NCI-H2107 treated with DMSO at 0.1 percent for 48 hours (cell line): ENCODE measurements around the gene DIPK1B.

ENCODE experiments used
- DNase-seq: peaks from one replicate; lab custom pipeline; 2025; ENCODE audit not compliant: unreplicated experiment; lab: John Stamatoyannopoulos, UW

DIPK1B gene

DNA sequence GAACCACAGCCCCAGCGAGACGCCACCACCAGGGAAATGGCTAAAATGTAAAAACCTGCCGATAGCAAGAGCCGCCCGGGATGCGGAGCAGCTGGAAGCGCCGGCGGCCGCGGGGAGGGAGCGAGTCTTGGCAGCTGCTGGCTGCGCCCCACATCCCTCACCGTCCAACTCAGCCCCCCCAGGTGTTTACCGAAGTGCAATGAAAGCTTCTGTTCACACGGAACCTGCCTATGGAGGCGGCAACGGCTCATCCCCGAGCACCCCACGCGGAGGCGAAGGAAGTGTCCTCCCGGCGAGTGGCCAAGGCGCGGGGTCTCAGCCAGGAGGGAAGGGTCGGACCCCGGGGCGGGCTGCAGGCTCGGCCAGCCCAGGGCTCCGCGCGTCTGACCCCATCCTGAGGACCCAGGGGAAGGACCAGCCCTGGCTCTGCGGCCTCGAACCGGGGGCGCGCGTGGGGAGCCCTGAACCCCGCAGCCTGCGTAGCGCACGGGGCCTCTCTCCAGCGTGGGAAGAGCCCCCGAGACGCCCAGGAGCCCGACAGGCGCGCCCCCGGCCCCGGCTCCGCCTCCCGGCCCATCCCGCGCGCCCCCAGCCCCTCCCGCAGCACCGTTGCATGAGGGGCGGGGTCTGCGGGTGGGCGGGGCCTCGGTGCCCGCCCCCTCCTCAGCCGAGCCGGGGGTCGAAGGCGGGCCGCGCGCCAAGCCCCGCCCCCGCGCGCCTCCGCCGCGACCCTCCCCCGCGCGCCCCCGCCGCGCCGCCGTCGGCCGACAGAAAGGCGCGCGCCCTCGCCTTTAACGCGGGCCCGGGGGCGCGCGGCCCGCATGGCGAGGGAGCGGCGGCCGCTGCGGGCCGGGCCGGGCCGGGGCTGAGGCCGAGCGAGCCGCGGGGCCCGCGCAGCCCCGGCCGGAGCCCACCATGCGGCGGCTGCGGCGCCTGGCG lies at the start of gene DIPK1B:
Gene DIPK1B (plus strand): TSS at position 822 of the 939 bp plus-strand sequence. CDS start 94 bp downstream, at position 916.
- peak; percentile 66 for DNase-seq

DNA sequence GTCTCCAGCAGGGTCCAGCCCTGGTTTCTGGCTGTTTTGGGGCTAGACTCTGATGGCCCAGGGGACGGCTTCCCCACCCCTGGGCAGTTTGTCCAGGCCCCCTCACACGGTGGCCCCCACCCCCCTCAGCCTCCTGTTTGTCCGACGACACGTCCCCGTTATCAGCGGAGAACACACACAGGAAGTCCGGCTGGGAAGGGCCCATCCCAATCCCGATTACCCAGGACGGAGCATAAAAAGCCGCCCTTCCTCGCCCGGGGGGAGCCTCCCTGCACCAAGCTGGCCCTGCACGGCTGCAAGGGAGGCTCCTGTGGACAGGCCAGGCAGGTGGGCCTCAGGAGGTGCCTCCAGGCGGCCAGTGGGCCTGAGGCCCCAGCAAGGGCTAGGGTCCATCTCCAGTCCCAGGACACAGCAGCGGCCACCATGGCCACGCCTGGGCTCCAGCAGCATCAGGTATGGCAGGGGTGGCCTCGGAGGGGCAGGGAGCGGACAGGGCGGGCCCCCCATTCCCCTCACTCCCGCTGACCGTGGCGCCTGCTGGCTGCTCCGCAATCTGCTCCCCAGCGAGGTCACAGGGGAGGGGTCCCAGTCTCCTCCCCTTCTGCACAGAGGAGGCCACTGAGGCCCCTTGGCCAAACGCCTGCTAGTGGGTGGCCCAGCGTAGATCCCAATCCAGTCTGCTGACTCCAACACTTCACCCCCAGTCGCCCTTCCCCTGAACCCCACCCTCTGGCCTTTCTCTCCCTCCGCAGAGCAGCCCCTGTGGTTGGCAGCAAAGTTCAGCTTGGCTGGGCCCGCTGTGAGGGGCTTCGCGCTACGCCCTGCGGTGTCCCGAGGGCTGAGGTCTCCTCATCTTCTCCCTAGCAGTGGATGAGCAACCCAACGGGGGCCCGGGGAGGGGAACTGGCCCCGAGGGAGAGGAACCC lies 49.5 kb upstream of the DIPK1B start, which contains the start of gene EGFL7:
Gene EGFL7 (plus strand): TSS at position 261 of the 926 bp plus-strand sequence. CDS start 5,367 bp downstream, outside the sequence.
- no peak for DNase-seq

DNA sequence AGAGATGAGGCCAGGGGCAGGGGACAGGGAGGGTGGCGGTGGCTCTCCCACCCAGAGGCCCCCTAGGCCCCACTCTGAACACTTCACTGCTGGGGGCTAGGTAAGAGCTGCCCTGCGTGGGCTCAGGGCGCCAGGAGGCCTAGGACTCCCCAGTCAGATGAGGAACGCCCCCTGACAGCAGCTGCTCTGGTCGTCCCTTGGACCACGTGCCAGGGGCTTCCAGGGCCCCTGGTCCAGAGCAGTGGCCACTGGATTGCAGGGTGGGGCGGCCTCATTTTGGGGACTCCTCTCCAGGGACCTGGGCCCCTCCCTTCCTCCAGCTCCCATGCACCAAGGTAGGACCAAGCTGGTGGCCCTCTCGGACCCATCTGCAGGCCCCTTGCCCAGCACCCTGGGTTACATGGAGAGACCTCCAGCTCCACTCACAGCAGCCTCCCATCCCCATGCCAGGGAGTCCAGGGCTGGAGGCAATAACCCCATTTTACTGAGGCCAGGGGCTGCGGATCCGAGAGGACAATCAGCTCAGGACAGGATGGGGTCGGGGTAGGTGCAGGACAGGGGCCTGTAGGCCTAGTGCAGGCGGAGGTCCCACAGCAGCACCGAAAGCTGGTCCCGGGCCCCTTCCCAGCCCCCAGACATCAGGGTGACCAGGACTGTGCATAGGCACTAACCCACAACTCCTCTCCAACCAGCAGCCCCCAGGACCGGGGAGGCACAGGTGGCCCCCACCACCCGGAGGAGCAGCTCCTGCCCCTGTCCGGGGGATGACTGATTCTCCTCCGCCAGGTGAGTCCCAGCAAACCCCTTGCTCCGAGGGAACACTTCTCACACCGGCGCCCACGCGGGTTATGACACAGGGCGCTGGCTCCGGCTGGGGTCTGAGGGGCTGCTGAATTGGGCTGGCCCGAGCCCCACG lies 48.1 kb upstream of the DIPK1B start:
- DNase-seq: no peak

DNA sequence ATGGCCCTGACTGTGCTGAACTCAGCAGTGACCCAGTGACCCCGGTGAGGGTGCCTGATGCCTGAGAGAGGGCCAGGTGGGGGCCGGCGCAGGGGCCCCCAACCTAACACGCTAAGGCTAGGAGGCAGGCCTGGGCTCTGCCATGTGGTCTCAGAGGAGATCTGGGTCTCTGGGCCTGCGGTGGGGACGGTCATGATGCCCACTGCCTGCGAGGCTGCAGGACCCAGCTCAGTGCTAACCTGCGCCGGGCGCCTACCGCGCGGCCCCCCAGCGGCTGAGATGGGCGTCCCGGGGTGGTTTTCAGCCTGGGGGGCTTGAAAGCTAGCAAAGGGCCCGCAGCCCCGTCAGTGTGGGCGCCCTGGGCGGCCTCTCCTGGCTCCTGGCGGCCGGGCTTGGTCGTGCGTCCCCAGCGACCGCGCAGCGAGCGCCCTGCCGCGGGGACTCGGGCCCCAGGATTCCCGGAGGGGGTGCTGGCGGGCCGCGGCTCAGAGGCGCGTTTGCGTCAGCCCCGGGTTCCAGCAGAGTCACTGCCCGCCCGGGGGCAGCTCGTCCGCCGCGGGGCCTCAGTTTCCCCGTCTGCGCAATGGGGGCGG lies 47.2 kb upstream of the DIPK1B start:
- no peak for DNase-seq

DNA sequence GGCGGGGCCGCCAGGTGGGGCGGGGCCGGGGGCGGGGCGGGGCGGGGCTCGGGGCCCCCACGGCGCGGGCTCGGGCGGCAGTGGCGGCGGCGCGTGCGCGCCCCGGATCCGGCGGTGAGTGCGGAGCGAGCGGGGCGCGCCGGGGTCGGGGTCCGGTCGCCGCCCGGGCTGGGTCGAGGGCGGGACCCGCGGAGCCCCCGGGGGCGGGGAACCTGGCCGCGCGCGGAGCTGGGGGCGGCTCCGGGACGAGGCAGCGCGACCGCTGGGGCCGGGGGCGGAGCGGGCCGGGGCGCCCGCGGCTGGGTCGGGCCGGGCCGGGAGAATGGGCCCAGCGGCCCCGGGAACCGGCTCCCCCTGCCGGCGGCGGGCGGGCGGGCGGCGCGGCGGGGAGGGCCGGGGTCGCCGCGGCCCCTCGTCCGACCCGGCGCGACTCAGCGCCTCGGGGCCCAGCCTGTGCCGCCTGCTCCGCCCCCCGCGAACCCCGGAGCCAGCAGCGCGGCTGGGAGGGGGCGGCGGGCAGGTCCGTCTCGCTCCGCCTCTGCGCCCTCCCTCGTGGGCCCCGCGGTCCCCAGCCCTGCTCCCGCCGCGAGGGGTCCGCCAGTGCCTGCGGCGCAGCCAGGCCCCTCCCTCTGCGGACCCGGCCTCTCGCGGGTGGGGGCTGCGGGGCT lies 46.5 kb upstream of the DIPK1B start:
- no peak for DNase-seq

DNA sequence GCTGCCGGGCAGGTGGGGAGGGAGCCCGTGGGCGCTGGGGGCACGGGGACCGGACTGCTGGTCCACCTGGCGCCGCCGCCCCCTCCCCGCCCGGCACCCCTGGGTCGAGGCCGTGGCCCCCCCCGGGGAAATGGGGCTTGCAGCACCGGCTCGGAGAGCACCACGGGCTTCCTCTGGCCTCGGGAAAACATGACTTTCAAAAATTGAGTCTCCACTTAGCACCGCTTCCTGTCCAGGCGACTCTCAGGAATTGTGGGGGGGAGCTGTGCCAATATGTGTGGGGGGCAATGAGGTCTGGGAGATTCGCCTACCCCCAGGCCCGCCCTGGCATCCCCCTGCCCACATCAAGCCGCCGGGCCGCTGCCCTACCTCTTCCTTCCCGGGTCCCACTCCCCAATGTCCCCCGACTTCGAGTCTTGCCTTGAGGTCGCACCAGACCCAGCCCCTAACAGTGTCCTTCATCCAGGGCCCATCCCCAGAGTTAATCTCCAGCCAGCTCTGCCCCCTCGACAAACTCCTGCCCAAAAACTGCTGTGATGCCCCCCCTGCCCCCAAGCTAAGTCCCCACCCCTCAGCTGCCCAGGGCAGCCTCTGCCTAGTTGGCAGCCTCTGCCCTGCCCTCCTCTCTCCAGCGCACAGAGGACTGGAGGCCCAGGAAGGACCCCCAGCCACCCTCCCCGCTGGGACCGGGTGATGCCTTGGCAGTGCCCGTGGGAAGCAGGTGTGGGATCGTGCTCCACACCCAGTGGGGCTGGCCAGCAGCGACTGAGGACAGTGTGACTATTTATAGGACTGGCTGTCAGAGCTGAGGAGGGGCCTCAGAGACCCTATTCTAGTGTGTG lies 45.8 kb upstream of the DIPK1B start:
- DNase-seq: no peak

DNA sequence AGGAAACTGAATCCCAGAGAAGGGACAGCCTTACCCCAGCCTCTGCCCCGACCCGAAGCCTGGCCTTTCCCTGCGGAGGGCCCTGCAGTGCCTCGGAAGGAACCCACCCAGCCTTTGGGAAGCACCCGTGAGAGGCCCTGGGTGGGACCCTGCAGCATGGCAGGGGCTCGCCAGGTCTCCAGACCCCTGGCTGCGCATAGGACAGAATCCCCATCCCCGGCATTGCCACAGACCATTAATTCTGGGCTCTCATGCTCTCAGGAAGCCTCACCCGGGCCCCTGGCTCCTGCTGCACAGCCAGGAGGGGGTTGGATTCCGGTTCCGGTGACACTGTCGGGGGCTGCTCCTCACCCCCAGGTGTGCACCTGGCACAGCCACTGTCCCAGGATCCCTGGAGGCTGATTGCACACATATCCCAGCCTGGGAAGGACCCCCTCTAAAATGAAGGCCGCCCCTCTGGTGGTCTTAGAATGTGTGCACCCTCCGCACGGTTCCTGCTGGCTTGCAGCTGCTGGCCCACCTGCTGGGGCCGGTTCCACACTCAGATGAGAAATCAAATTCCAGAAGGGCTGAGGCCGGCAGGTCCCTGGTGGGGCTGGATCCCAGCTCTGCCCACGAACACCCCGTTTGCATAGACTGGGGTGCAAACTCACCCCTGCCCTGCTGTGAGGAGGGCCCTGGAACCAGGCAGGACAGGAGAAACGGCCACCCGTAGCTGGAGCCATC lies 45.0 kb upstream of the DIPK1B start:
- DNase-seq: peak; percentile 17

DNA sequence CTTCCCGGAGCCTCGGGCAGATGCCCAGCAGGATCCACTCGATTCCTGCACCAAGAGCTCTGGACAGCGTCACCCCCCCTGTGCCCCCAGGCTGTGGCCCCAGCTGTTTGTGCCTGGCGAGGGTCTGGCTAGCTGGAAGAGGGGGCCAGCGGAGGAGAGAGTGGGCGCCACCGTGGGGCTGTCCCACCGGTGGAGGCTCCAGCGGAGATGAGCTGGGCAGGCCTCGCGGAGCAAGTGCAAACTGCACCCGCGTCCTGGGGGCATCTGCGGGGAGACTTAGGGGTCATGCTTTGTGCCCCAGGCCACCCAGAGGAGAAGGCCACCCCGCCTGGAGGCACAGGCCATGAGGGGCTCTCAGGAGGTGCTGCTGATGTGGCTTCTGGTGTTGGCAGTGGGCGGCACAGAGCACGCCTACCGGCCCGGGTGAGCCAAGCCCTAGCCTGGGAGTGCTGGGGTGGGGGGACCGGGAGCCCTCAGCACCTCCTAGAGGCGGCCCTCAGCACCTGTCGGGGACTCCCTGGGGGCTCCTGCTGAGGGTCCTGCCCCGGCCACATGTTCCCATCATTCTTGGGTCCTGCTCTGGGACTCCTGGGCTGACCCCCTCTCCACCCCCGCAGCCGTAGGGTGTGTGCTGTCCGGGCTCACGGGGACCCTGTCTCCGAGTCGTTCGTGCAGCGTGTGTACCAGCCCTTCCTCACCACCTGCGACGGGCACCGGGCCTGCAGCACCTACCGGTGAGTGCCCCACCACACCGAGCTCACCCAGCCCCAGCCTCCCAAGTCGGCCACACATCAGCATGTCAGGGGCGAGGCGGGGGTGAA lies 44.2 kb upstream of the DIPK1B start:
- DNase-seq: no peak

DNA sequence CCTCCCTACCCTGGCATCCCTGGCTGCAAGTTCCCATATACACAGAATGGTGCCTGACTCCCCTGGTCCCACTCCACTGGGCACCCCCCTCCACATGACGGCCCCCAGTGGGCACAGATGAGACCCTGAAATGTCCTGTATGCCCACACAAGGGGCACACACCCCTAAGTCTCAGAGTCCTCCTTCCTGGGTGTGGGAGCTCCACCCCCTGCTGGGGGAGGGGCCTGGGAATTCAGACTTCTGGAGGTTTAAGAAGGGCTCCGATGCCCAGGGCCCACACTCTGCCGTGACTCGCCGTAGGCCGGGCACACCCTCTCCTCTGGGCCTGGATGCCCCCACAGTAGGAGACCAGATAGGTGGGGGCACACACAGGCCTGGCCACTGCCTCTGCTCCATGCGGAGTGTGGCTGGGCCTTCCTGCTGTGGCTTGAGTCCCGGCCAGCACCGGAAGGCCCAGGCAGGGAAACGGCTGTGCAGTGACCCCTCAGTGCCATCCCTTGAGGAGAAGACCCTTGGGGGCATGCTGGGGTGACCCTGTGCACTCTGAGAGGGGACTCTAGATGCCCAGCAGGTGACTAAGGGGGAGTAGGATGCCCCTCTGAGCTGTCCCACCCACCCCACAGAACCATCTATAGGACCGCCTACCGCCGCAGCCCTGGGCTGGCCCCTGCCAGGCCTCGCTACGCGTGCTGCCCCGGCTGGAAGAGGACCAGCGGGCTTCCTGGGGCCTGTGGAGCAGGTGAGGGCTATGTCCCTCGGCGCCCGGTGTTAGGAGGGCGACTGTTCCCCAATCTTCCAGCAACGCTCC lies 43.2 kb upstream of the DIPK1B start:
- DNase-seq: no peak

DNA sequence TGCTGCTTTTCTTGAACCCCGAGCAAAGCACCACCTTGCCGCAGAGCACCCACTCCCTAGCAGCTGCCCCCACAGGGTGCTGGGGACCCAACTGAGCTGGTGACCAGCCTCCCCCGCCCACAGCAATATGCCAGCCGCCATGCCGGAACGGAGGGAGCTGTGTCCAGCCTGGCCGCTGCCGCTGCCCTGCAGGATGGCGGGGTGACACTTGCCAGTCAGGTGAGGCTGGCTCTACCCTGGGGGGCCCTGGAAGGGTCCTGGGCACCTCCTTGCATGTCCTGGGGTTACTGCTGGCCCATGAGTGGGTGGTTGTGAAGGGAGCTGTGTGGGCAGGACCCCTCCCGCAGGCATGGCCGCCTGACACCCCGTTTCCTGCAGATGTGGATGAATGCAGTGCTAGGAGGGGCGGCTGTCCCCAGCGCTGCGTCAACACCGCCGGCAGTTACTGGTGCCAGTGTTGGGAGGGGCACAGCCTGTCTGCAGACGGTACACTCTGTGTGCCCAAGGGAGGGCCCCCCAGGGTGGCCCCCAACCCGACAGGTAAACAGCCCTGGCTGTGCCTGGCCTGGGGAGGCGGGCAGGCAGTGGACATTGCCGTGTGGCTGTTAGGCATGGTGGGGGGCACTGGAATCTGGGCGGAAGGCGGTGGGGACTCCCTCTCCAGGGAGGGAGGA lies 42.4 kb upstream of the DIPK1B start:
- no peak for DNase-seq

DNA sequence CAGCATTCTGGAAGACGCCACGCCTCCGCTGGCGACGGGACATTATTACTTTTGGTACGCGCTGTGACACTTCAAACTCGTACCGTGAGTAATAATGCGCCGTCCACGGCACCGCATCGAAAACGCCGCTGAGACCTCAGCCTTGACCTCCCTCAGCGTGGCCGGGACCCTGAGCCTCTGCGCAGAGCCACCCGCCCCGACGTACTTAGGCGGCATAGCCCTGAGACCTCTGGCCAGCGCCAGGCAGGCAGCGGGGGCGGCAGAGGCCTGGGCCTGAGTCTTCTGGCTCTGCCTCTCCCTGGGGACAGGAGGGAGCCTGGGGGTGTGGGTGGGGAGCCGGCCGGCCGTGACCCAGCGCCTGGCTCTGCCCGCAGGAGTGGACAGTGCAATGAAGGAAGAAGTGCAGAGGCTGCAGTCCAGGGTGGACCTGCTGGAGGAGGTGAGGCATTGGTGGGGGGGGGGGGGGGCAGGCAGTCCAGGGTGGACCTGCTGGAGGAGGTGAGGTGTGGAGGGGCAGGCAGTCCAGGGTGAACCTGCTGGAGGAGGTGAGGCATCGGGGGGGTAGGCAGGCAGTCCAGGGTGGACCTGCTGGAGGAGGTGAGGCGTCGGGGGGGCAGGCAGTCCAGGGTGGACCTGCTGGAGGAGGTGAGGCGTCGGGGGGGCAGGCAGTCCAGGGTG lies 41.7 kb upstream of the DIPK1B start:
- DNase-seq: no peak

DNA sequence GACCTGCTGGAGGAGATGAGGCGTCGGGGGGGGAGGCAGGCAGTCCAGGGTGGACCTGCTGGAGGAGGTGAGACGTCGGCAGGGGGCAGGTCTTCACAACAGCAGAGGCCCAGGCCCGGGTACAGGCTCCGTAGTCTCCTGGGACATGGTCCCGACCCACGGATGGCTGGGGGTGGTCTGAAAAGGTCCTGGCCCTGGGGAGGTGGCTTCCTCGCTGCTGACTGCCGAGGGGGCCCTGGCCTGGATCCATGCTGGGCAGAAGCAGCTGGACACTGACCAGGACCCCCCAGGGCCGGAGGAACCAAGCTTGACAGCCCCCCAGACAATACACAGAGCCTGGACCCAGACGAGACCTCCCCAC lies 41.1 kb upstream of the DIPK1B start:
- no peak for DNase-seq

DNA sequence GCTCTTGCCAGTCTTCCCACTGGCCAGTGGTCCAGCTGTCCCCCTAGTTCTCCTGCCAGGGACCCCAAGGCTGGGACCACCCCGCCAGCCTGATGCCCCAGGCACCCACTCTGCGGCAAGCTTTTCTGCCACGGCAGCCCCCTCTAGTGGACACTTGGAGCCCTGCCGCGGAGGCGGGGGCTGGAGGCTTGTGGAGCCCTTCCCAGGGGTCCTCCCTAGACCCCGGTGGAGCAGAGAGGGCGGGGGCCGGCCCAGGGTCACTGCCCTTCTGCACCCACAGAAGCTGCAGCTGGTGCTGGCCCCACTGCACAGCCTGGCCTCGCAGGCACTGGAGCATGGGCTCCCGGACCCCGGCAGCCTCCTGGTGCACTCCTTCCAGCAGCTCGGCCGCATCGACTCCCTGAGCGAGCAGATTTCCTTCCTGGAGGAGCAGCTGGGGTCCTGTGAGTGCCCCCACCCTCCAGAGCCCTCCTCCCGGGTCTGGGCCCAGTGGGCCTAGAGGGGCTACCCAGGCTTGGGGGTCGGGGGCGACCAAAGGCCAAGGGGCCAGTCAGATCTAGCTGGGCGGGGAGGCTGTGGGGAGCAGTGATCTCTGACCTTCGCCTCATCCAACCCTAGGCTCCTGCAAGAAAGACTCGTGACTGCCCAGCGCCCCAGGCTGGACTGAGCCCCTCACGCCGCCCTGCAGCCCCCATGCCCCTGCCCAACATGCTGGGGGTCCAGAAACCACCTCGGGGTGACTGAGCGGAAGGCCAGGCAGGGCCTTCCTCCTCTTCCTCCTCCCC lies 40.5 kb upstream of the DIPK1B start:
- no peak for DNase-seq

DNA sequence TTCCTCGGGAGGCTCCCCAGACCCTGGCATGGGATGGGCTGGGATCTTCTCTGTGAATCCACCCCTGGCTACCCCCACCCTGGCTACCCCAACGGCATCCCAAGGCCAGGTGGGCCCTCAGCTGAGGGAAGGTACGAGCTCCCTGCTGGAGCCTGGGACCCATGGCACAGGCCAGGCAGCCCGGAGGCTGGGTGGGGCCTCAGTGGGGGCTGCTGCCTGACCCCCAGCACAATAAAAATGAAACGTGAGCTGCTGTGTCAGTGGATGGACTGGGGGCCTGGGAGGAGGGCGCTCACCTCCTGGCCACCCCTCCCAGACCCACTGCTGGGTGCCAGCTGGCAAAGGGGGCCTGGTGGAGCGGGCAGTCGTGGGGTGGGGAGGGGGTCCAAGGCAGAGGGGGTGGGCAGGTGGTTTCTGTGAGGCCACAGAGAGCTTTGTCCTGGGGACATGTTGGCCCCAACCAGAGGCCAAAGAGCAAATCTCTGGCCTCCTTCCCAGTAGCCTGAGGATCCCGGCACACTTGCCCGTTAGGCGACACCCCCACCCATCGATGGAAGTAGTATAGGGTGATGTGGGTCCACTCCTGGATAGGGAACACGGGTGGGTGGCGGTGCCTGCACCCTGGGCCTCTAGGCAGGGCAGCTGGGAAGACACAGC lies 39.8 kb upstream of the DIPK1B start:
- DNase-seq: no peak
